ENCODE measurements around the gene NFKB1.
"Not testable (repeated sequence)": the region's sequence is repeated elsewhere in the genome, so short reads cannot be mapped to it uniquely, and the experiment has no call there.

Gene NFKB1

DNA sequence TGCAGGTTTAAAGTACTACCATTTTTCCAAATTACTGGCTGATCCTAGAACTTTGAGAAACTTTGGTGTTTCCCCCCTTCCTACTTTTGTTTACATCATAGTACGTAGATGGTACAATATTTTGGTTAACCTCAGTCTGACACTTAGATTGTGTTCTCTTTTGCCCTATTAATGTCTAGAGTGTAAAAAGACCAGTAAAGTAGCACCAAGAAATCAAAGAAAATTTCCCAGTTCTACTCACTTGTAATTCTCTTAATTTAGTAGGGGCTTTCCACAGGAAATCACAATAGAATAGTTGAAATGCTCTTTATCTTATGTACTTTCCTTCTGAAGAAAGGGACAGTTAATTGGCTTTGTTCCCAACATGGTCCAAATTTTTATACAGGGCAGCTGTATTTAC, 51.6 kb downstream of the NFKB1 start:
- no peaks in the 10 kb centered on the region for H3K9me3 ChIP-seq
- in situ Hi-C loops (cut with MboI; ENCODE audit: low sequenced_read_pairs): no loop called here
- H3K4me1 ChIP-seq: peaks cover 23% of the 10 kb centered on the region
- no peak for DNase-seq (ENCODE audit: low spot score in 2 of 2)
- no peak overlapping the region for H3K4me3 ChIP-seq
- H3K36me3 ChIP-seq (replicated peaks): no peaks in the 10 kb centered on the region
- no peaks in the 10 kb centered on the region for H3K27me3 ChIP-seq (ENCODE audit: low read depth)

DNA sequence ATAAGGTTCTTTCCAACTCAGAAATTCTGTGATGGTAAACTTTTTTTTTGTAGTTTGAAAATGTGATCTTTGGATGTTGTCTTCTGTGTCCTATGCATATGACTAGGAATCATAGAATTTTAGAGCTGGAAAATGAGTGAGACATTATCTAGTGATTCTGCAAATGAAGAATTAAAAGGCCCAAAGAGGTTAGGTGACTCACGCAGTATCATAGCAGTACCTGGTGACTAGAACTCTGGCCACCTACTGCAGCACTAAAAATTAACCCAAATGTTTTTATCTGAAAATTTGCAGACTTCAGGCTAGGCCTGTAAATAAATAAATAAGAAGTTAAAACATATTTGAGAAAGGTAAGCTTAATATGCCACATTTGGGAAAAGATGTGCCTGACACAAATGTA, 52.8 kb downstream of the NFKB1 start:
- no peaks in the 10 kb centered on the region for H3K9me3 ChIP-seq
- in situ Hi-C loops (cut with MboI; ENCODE audit: low sequenced_read_pairs): no loop called here
- H3K36me3 ChIP-seq (replicated peaks): no peaks in the 10 kb centered on the region
- no peak overlapping the region for H3K4me3 ChIP-seq
- H3K4me1 ChIP-seq: peaks cover 23% of the 10 kb centered on the region
- no peak for DNase-seq (ENCODE audit: low spot score in 2 of 2)
- H3K27me3 ChIP-seq (ENCODE audit: low read depth): no peaks in the 10 kb centered on the region

DNA sequence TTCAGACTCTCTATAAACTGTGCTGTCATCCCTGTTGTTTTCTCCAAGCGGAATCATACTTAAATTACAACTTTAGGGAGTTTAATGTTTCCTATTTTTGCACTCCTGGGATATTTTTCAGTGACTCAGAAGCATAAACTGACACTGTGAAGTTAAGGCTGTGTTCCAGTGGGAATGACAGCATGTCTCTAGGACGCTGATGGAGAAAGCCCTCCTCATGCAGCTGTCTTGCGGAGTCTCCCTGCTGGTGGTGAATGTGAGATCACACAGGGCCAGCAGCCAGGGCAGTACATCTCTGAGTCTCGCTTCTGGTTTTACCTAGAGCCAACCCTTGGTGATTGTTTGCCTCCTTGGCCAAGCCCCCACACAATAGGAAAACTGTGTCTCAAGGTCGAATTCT, 53.3 kb downstream of the NFKB1 start:
- H3K4me3 ChIP-seq: no peak overlapping the region
- no peaks in the 10 kb centered on the region for H3K9me3 ChIP-seq
- peaks cover 23% of the 10 kb centered on the region for H3K4me1 ChIP-seq
- H3K27me3 ChIP-seq (ENCODE audit: low read depth): no peaks in the 10 kb centered on the region
- no peak for DNase-seq (ENCODE audit: low spot score in 2 of 2)
- no peaks in the 10 kb centered on the region for H3K36me3 ChIP-seq (replicated peaks)
- in situ Hi-C loops (cut with MboI; ENCODE audit: low sequenced_read_pairs): no loop called here

DNA sequence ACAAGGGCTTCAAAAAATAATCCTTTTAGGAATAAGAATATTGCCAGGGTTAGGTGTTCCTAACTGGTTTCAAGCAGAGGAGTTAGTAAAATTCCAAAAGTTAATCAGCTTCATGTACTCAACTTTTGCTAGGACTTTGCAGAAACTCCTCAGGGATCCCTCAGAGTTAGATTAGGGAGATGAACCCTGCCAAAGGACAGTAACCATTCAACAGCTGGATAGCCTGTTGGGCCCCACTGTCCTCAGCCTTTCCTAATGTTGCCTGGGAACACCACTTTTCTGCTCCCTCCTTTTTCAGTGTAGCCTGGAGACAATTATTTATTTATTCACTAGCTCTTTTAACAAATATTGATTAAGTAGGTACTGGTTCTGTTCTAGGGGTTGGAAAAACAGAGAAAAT, 53.8 kb downstream of the NFKB1 start:
- no peak overlapping the region for H3K4me3 ChIP-seq
- DNase-seq (ENCODE audit: low spot score in 2 of 2): no peak
- no peaks in the 10 kb centered on the region for H3K36me3 ChIP-seq (replicated peaks)
- H3K4me1 ChIP-seq: peaks cover 21% of the 10 kb centered on the region
- in situ Hi-C loops (cut with MboI; ENCODE audit: low sequenced_read_pairs): no loop called here
- H3K27me3 ChIP-seq (ENCODE audit: low read depth): no peaks in the 10 kb centered on the region
- H3K9me3 ChIP-seq: no peaks in the 10 kb centered on the region

DNA sequence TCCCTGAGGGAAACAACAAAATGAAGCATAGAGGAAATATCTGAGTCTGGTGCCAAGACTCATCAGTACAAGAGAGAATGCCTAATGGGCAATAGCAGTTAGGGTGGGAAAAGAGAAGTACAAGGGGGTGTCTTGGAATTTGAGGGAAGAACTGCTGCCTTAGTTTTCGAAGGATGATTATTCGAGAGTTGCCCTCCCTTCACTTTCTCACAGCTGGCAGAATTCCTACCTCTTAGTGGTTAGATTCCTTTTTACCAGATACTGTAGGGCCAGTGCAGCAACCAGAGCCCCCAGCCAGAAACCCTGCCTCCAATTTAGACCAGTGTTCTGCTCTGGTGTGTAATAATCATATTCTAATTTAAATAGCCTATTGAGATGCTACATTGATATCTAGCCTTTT, 56.5 kb downstream of the NFKB1 start:
- Histone ChIP-seq H3K9me3 (no peaks in the 10 kb centered on the region), H3K27me3 (ENCODE audit: low read depth) (no peaks in the 10 kb centered on the region), H3K4me1 (peaks cover 8% of the 10 kb centered on the region), H3K36me3 (replicated peaks) (no peaks in the 10 kb centered on the region), H3K4me3 (no peak overlapping the region)
- DNase-seq (ENCODE audit: low spot score in 2 of 2): no peak
- in situ Hi-C loops (cut with MboI; ENCODE audit: low sequenced_read_pairs): no loop called here

DNA sequence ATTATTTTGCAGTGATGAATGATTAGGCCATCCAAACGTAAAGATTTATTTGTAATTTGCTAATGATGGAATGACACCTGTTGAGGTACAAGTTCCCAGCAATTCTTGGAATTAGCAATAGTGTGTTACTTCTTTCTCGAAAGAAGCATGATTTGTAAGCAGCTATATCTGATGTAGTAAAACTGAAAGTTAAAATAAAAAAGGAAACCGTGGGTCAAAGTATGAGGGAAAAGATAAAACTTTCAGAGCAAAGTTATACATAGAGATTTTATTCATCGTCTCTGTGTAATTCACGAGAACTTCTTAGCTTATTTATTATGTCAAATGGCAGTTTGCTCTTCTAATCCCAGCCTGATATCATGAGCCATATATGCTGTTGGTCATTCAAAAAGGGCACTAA, 59.0 kb downstream of the NFKB1 start:
- no peak for DNase-seq (ENCODE audit: low spot score in 2 of 2)
- no peaks in the 10 kb centered on the region for H3K36me3 ChIP-seq (replicated peaks)
- no peaks in the 10 kb centered on the region for H3K9me3 ChIP-seq
- H3K4me3 ChIP-seq: no peak overlapping the region
- H3K27me3 ChIP-seq (ENCODE audit: low read depth): no peaks in the 10 kb centered on the region
- in situ Hi-C loops (cut with MboI; ENCODE audit: low sequenced_read_pairs): no loop called here
- H3K4me1 ChIP-seq: no peaks in the 10 kb centered on the region

DNA sequence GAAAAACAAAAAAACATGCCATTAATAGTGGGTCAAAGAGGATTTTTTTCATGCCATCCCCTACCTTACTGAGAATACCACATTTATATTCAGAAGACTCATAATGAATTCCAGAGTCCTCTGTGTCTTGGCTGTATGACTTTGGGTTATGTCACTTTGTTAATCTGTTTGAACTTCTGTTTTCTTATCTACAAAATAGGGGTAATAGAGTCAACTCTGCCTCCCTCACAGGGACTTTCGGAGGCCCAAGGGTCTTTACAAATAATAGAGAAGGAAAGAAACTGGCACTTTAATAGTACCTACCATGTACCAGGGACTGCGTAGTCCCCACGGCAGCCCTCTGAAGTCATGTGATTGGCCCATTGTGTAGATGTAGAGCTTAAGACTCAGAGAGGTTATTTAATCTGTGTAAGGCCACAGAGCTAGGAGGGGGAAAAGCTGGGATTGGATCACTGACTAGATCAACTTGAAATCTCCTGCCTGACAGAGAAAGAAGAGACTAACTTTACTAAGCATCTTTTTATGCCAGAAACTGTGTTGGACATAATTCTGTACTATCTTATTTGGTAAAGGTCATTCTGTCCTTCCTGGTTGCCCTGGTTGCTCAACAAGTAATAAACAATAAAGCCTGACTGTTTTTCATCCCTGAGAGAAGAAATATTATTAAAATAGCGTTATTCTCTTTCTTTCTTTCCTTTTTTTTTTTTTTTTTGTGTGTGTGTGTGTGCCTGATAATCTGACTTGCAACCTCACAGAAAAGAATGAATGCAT, 59.6 kb downstream of the NFKB1 start:
- Histone ChIP-seq H3K4me1 (no peaks in the 10 kb centered on the region), H3K27me3 (ENCODE audit: low read depth) (no peaks in the 10 kb centered on the region), H3K4me3 (no peak overlapping the region), H3K36me3 (replicated peaks) (no peaks in the 10 kb centered on the region), H3K9me3 (no peaks in the 10 kb centered on the region)
- DNase-seq (ENCODE audit: low spot score in 2 of 2): no peak
- in situ Hi-C loops (cut with MboI; ENCODE audit: low sequenced_read_pairs): no loop called here

DNA sequence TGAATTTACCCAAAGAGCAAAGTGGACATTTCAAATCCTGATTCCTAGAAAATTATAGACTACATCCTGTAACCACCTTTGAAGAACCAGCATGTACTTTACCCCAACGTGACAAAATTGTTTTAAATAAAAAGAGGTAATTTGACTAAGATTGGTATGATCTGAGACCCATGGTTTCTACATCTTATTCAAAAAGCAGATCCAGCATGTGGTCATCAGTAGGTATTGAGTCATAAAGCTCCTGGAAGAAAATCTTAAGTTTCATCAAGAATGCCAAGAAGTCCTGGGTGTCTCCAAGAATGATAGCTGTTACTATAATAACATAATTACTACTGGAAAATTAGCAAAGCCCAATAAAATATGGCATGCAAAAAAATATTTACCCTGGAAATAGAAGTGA, 61.8 kb downstream of the NFKB1 start:
- no peaks in the 10 kb centered on the region for H3K36me3 ChIP-seq (replicated peaks)

DNA sequence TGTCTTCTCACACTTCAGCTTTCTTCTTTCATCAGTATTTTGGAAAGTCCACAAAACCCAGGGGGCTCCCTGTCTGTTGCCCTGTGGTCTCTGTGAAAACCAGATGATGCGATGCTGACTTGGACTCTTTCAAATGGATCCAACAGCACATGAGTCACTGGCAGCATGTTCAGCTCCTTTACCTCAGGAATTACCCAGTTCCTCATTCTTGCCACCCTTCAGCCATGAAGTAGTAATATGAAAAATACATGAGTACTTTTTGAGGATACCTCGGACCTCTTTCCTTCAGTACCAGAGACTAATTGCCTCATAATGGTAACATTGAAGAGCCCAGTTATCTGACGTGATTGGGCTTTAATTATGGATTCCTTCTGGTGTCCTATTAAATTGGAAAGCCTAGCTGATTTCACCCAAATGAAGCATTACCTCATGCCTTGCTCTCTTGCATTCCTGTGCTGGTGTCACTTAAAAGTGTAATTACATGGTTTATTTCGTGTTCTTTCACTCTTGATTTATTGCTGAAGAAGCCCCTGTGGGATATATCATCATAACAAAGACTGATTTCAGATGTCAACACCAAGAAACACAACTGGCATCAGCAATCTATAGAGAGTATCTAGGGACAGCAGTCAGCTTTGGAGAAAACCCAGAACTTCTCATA, 63.4 kb downstream of the NFKB1 start:
- Histone ChIP-seq H3K9me3 (no peaks in the 10 kb centered on the region), H3K36me3 (replicated peaks) (no peaks in the 10 kb centered on the region), H3K27me3 (ENCODE audit: low read depth) (no peaks in the 10 kb centered on the region), H3K4me3 (no peak overlapping the region), H3K4me1 (0 out of 2 replicates have a peak, but pooled peaks cover 4% of the 10 kb centered on the region)
- no peak for DNase-seq (ENCODE audit: low spot score in 2 of 2)
- in situ Hi-C loops (cut with MboI; ENCODE audit: low sequenced_read_pairs): no loop called here

More for the DNA sequence above, 61.8 kb downstream of the NFKB1 start:
- Histone ChIP-seq H3K4me1 (0 out of 2 replicates have a peak, but pooled peaks cover 1% of the 10 kb centered on the region), H3K4me3 (no peak overlapping the region), H3K27me3 (ENCODE audit: low read depth) (no peaks in the 10 kb centered on the region), H3K9me3 (no peaks in the 10 kb centered on the region)
- no peak for DNase-seq (ENCODE audit: low spot score in 2 of 2)
- in situ Hi-C loops (cut with MboI; ENCODE audit: low sequenced_read_pairs): no loop called here

DNA sequence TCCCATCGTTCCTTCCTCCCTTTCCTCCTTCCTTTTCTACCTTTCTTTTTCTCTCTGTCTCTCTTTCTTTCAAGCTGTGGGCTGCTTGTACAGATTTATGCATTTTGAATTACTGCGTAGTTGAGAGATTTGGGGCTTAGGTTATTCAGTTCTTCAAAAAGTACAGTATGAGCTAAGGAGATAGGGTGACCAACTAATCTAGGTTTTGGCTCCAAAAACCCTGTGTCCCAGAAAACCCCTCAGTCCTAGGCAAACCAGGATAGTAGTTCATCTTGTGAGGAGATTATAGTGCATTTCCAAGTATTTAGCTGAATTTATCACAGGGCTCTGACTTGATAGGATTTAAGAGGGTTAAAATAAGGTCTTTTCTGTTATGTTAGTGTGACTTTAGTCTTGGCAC, 64.5 kb downstream of the NFKB1 start:
- Histone ChIP-seq H3K9me3 (no peaks in the 10 kb centered on the region), H3K4me3 (no peak overlapping the region), H3K27me3 (ENCODE audit: low read depth) (no peaks in the 10 kb centered on the region), H3K36me3 (replicated peaks) (no peaks in the 10 kb centered on the region), H3K4me1 (0 out of 2 replicates have a peak, but pooled peaks cover 4% of the 10 kb centered on the region)
- in situ Hi-C loops (cut with MboI; ENCODE audit: low sequenced_read_pairs): no loop called here
- DNase-seq (ENCODE audit: low spot score in 2 of 2): no peak

DNA sequence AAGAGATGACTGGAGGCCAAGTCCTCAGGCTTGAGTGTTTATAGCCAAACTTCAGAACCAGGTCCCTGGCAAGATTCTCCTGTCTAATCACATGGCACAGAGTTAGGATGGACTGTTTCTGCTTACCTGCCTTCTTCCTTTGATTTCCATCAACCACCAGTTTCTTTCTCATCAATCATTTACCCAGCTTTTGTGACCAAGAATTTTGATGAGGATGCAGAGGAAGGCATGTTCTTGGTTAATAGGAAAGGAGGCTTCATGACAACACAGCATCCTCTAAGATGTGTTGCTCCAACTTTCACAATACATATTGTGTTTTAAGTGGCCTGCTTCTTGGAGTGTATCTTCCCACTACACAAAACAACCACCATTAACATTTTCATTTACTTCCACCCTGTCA, 65.3 kb downstream of the NFKB1 start:
- Histone ChIP-seq H3K9me3 (no peaks in the 10 kb centered on the region), H3K4me1 (0 out of 2 replicates have a peak, but pooled peaks cover 4% of the 10 kb centered on the region), H3K36me3 (replicated peaks) (no peaks in the 10 kb centered on the region), H3K27me3 (ENCODE audit: low read depth) (no peaks in the 10 kb centered on the region), H3K4me3 (no peak overlapping the region)
- no peak for DNase-seq (ENCODE audit: low spot score in 2 of 2)
- in situ Hi-C loops (cut with MboI; ENCODE audit: low sequenced_read_pairs): no loop called here

DNA sequence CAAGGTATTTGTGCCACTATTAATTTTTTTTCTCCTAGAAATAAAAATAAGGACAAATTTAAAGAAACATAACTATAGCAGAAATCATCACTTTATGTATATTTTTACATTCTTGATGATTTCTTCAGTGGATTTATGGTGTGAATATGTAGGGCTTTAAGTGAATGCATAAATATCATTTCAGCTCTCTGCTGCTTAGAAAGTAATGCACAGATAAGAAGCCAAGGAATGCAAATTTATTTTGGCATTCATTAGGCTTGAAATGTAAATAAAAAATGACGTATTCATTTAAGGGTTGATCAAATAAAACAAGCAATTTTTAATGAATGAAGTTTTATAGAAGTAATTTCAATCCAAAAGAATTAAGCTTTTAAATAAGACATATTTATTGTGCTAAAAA, 66.3 kb downstream of the NFKB1 start:
- no peaks in the 10 kb centered on the region for H3K27me3 ChIP-seq (ENCODE audit: low read depth)
- DNase-seq (ENCODE audit: low spot score in 2 of 2): no peak
- H3K4me1 ChIP-seq: 0 out of 2 replicates have a peak, but pooled peaks cover 4% of the 10 kb centered on the region
- H3K9me3 ChIP-seq: no peaks in the 10 kb centered on the region
- H3K36me3 ChIP-seq (replicated peaks): no peaks in the 10 kb centered on the region
- no peak overlapping the region for H3K4me3 ChIP-seq
- in situ Hi-C loops (cut with MboI; ENCODE audit: low sequenced_read_pairs): no loop called here

DNA sequence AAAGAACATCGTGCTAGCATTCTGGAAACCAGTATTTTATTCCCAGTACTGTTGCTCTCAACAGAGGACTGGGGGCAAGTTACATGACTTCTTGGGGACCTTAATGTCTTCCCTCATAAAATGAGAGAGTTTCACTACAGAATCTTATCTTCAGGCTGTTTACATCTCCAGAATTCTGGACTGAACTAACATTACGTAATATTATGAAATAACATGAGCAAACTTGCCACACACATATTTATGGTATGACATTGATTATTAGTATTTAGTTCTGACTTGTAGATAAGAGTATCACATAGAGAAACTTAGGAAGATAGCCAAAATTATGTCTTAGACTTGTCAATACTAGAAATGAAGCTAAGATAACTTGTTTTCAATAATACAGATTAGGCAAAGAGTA, 68.0 kb downstream of the NFKB1 start:
- in situ Hi-C loops (cut with MboI; ENCODE audit: low sequenced_read_pairs): no loop called here
- no peaks in the 10 kb centered on the region for H3K27me3 ChIP-seq (ENCODE audit: low read depth)
- no peaks in the 10 kb centered on the region for H3K9me3 ChIP-seq
- no peak for DNase-seq (ENCODE audit: low spot score in 2 of 2)
- 0 out of 2 replicates have a peak, but pooled peaks cover 4% of the 10 kb centered on the region for H3K4me1 ChIP-seq
- H3K4me3 ChIP-seq: no peak overlapping the region
- no peaks in the 10 kb centered on the region for H3K36me3 ChIP-seq (replicated peaks)

DNA sequence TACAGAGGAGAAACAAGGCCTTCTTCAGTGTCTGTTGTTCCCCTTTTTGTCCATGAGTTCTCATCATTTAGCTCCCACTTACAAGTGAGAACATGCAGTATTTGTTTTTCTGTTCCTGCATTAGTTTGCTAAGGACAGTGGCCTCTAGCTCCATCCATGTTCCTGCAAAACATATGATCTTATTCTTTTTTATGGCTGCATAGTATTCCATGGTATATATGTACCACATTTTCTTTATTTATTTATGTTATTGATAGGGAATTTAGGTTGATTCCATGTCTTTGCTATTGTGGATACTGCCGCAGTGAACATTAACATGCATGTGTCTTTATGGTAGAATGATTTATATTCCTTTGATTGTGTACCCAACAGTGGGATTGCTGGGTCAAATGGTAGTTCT, 69.1 kb downstream of the NFKB1 start:
- H3K4me1 ChIP-seq; H3K36me3 ChIP-seq (replicated peaks); DNase-seq (ENCODE audit: low spot score in 2 of 2); H3K9me3 ChIP-seq; in situ Hi-C loops (cut with MboI; ENCODE audit: low sequenced_read_pairs); H3K27me3 ChIP-seq (ENCODE audit: low read depth); H3K4me3 ChIP-seq: not testable (repeated sequence)
